BE2C (cell line): ENCODE data around the gene MYO7B.

Experiments
- DNase-seq: peaks from one replicate; pipeline ENCODE4 v3.0.0-alpha.2; 2020
- H3K27me3 ChIP-seq: fragments of 250-450 bp; sonication (Bioruptor Pico); 2 replicates; pipeline ENCODE4 v1.5.1; 2020; ENCODE audit warnings: mild to moderate bottlenecking
- H3K36me3 ChIP-seq: fragments of 250-450 bp; sonication (Bioruptor Pico); 2 replicates; pipeline ENCODE4 v1.5.1; 2020; ENCODE audit warnings: mild to moderate bottlenecking
- H3K4me1 ChIP-seq: fragments of 250-450 bp; sonication (Bioruptor Pico); 2 replicates; pipeline ENCODE4 v1.5.1; 2020
- H3K4me3 ChIP-seq: 2 replicates; pipeline ENCODE4 v1.5.1; 2011; ENCODE audit warnings: low read depth, low read length
- H3K9me3 ChIP-seq: fragments of 250-450 bp; sonication (Bioruptor Pico); 2 replicates; pipeline ENCODE4 v1.5.1; 2020
- TF ChIP-seq, protein P1 (sequence below): IDR thresholded peaks from 2 replicates; pipeline ENCODE4 v1.5.1; 2012; ENCODE audit warnings: mild to moderate bottlenecking, low read depth, low read length

MYO7B gene

DNA sequence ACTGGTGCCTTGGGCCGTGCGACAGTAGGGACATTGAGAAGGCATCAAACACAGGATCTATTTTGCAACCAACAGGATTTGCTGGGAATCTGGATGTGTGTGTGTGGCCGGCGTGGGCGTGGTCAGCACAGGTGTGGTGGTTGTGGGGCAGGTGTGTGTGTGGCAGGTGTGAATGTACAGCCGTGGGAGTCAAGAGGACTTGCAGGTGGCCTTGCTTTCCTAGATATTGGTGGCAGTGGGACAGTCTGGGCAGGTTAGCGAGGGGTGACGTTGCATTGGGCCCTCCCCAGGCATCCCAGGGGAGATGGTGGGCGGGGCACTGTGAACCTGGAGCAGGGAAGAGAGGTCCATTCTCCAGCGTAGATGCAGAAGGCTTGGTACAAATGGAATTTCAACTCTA is 143.0 kb downstream of the MYO7B start:
- no peaks in the 10 kb centered on the region for H3K4me1 ChIP-seq
- no peaks in the 10 kb centered on the region for H3K36me3 ChIP-seq
- TF ChIP-seq, protein P1, sequence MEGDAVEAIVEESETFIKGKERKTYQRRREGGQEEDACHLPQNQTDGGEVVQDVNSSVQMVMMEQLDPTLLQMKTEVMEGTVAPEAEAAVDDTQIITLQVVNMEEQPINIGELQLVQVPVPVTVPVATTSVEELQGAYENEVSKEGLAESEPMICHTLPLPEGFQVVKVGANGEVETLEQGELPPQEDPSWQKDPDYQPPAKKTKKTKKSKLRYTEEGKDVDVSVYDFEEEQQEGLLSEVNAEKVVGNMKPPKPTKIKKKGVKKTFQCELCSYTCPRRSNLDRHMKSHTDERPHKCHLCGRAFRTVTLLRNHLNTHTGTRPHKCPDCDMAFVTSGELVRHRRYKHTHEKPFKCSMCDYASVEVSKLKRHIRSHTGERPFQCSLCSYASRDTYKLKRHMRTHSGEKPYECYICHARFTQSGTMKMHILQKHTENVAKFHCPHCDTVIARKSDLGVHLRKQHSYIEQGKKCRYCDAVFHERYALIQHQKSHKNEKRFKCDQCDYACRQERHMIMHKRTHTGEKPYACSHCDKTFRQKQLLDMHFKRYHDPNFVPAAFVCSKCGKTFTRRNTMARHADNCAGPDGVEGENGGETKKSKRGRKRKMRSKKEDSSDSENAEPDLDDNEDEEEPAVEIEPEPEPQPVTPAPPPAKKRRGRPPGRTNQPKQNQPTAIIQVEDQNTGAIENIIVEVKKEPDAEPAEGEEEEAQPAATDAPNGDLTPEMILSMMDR: no peak
- no peaks in the 10 kb centered on the region for H3K9me3 ChIP-seq
- DNase-seq: no peak
- H3K27me3 ChIP-seq: peaks cover 15% of the 10 kb centered on the region
- no peak overlapping the region for H3K4me3 ChIP-seq

DNA sequence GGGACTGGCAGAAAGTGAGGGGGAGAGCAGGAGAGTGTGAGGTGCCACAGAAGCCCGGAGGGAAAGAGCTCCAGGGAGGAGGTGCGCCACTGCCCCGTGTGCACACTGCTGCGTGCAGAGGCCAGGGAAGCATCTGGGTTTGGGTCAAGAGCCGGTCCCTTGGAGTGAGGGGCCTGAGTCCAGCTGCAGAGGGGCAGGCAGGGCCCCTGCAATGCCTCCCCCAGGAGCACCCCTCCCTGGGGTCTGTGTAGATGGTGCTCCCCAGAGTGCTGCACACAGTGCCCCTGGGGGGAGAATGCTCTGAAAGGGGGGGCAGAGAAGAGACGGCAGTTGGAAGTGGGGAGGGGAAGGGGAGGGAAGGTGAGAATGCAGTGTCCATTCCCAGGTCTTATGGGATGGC is 143.5 kb downstream of the MYO7B start:
- no peak for DNase-seq
- H3K4me3 ChIP-seq: no peak overlapping the region
- TF ChIP-seq, protein P1: no peak
- no peaks in the 10 kb centered on the region for H3K36me3 ChIP-seq
- peaks cover 15% of the 10 kb centered on the region for H3K27me3 ChIP-seq
- no peaks in the 10 kb centered on the region for H3K4me1 ChIP-seq
- H3K9me3 ChIP-seq: no peaks in the 10 kb centered on the region

DNA sequence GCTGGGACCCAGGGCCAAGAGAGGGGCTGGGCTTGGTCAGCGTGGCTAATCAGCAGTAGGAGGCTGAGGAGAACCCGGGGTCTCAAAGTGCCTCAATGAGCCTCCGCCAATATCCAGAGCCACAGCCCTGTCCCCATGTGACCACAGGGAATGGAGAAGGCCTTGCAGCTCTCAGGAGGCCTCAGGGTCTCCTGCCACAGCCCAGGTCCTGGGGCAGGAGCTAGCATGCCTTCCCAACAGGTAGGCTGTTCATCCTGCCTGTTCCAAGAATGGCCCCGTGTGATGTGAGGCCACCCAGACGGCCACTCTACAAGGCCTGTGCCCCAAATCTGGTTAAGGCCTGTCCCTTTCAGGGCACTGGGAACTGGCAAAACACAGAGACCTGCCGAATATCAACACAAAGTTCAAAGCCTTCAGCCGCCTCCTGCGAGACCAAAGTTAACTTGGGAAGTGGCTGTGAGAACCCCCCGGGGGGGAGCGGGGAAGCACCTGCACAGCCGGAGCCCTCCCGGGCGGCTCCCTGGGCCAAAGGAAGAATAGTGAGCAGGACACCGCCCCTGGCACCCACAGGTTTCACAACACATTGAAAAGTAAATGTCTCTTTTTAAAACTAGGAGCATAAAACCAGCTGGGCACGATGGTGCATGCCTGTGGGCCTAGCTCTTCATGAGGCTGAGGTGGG is 144.3 kb downstream of the MYO7B start:
- H3K4me3 ChIP-seq: no peak overlapping the region
- H3K9me3 ChIP-seq: no peaks in the 10 kb centered on the region
- no peaks in the 10 kb centered on the region for H3K4me1 ChIP-seq
- TF ChIP-seq, protein P1: no peak
- DNase-seq: no peak
- peaks cover 6% of the 10 kb centered on the region for H3K27me3 ChIP-seq
- H3K36me3 ChIP-seq: no peaks in the 10 kb centered on the region

DNA sequence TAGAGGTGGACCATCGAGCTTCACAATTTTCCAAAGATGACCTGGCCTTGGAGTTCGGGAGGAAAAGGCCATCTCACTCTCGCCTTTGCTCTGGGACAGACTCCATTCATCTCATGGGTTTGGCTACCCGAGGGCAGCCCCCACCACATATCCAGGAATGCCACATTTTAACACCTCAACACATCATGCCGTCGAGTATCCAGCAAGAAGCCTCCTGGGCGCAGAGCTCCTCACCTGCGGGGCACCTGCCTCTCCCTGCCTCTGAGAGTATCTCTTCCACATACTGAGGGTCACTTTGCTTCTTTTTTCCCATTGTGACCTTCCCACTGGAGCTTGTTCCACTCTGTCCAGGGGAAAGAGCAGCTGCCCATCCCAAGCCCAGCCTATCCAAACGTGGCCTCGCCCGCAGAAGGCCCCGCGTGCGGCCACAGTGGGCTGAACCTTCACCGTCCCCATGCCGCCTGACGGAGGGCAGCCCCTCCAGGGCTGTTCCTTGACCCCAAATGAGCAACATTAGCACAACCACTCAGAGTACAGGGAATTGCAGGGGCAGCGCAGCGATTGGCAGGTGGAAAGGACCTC is 145.3 kb downstream of the MYO7B start:
- H3K36me3 ChIP-seq: no peaks in the 10 kb centered on the region
- H3K4me3 ChIP-seq: no peak overlapping the region
- no peaks in the 10 kb centered on the region for H3K9me3 ChIP-seq
- H3K4me1 ChIP-seq: no peaks in the 10 kb centered on the region
- peaks cover 2% of the 10 kb centered on the region for H3K27me3 ChIP-seq
- TF ChIP-seq, protein P1: no peak
- DNase-seq: no peak

DNA sequence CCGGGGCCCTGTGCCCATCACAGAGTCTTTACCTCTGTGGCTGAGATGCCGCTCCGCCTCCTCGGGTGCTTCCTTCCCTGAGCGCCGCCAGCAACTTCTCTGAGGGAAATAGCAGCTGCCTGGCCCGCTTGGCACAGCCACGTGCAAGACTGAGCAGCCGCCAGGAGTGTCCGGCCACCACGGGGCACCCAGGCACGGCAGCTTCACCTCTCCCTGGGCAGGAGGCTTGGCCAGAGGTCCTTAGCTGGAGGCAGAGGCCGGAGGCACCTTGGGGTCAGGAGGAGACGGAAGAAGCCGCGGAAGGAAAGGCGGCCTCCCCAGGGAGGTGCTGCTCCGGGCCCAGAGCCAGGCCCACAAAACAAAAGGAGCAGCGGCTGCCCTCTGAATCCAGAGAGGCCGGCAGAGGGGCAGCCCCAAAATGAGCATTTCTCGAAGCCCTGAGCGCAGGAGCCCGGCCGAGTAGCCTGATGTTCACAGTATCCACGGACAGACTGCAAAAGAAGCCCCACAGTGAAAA is 145.9 kb downstream of the MYO7B start:
- no peaks in the 10 kb centered on the region for H3K36me3 ChIP-seq
- no peak for DNase-seq
- no peaks in the 10 kb centered on the region for H3K27me3 ChIP-seq
- H3K9me3 ChIP-seq: no peaks in the 10 kb centered on the region
- H3K4me3 ChIP-seq: no peak overlapping the region
- no peaks in the 10 kb centered on the region for H3K4me1 ChIP-seq
- TF ChIP-seq, protein P1: no peak
